OCI-LY7 (cell line): ENCODE measurements around the gene IFRD1. TPM values are rescaled to one million over a fixed set of nuclear protein-coding genes. Genes with fewer than 3 reads are reported as not detected.

Experiments
- BruUV-seq: library from RNA; stranded (reverse); fragments of 400-500 nt; replicated peaks from 2 replicates; lab custom pipeline; 2021; lab: Mats Ljungman, UMichigan
- CTCF ChIA-PET: fragments of 300-600 bp; sonication (Branson Sonifier 250); formaldehyde crosslinking; loops from one replicate; lab custom pipeline; 2022; ENCODE audit warnings: antibody characterized with exemption; ENCODE audit not compliant: unreplicated experiment; lab: Charles Lee
- POLR2A ChIA-PET: fragments of 300-600 bp; sonication (Branson Sonifier 250); formaldehyde crosslinking; loops from one replicate; lab custom pipeline; 2022; ENCODE audit warnings: antibody characterized with exemption; lab: Charles Lee
- DNase-seq: peaks from one replicate; pipeline ENCODE4 v3.0.0-alpha.2; 2015; ENCODE audit warnings: low spot score
- H2AFZ ChIP-seq: fragments of 200-600 bp; sonication (generic), shearing (Covaris generic); 2 replicates; pipeline ENCODE4 v1.6.1; 2014; ENCODE audit warnings: mild to moderate bottlenecking, antibody characterized with exemption, low read length, moderate library complexity
- H3K27ac ChIP-seq: fragments of 200-600 bp; sonication (generic); 2 replicates; pipeline ENCODE4 v1.5.1; 2014; ENCODE audit warnings: mixed run types, low read depth, mild to moderate bottlenecking, moderate library complexity, low read length, inconsistent platforms; ENCODE audit not compliant: poor library complexity, severe bottlenecking
- H3K36me3 ChIP-seq: fragments of 200-600 bp; sonication (generic); 2 replicates; pipeline ENCODE4 v1.6.1; 2014; ENCODE audit warnings: mild to moderate bottlenecking, antibody characterized with exemption, low read length, moderate library complexity, mixed read lengths; ENCODE audit not compliant: insufficient read depth
- H3K4me1 ChIP-seq: fragments of 200-600 bp; sonication (generic); 2 replicates; pipeline ENCODE4 v1.5.1; 2014; ENCODE audit warnings: mild to moderate bottlenecking, low read length; ENCODE audit not compliant: insufficient read depth, poor library complexity, severe bottlenecking
- H3K4me2 ChIP-seq: fragments of 200-600 bp; sonication (generic); 2 replicates; pipeline ENCODE4 v1.6.1; 2014; ENCODE audit warnings: mild to moderate bottlenecking, low read length
- H3K4me3 ChIP-seq: fragments of 200-600 bp; sonication (generic); 2 replicates; pipeline ENCODE4 v1.5.1; 2014; ENCODE audit warnings: mild to moderate bottlenecking, low read depth, low read length; ENCODE audit not compliant: poor library complexity, severe bottlenecking
- H3K79me2 ChIP-seq: fragments of 200-600 bp; sonication (generic); 2 replicates; pipeline ENCODE4 v1.6.1; 2016; ENCODE audit warnings: low read depth, mild to moderate bottlenecking, low read length, moderate library complexity, mixed read lengths; ENCODE audit not compliant: insufficient read depth
- H3K9me2 ChIP-seq: fragments of 200-600 bp; sonication (generic); 2 replicates; pipeline ENCODE4 v1.6.1; 2016; ENCODE audit warnings: mild to moderate bottlenecking, low read length, mixed read lengths; ENCODE audit not compliant: insufficient read depth
- H3K9me3 ChIP-seq: fragments of 200-600 bp; sonication (generic); 2 replicates; pipeline ENCODE4 v1.6.1; 2014; ENCODE audit warnings: mild to moderate bottlenecking, mixed run types, low read length, mixed read lengths
- H4K20me1 ChIP-seq: fragments of 200-600 bp; sonication (generic); 2 replicates; pipeline ENCODE4 v1.6.1; 2014; ENCODE audit warnings: mild to moderate bottlenecking, antibody characterized with exemption, low read length, moderate library complexity, mixed read lengths; ENCODE audit not compliant: insufficient read depth
- CTCF ChIP-seq: fragments of 200-600 bp; sonication (generic); conservative IDR thresholded peaks from 2 replicates; pipeline ENCODE4 v1.5.1; 2014; ENCODE audit warnings: mild to moderate bottlenecking, antibody characterized with exemption, low read length, moderate library complexity, mixed read lengths
- EZH2phosphoT487 ChIP-seq: fragments of 200-600 bp; sonication (generic); IDR thresholded peaks from 2 replicates; pipeline ENCODE4 v1.6.1; 2018; ENCODE audit warnings: low read depth, borderline replicate concordance, mild to moderate bottlenecking, mixed run types, antibody characterized with exemption, low read length, moderate library complexity, mixed read lengths
- intact Hi-C: fragments of 100-400 bp; cut with micrococcal nuclease; formaldehyde crosslinking; loops from one replicate; pipeline ENCODE4 v1.10.0; 2022; ENCODE audit not compliant: unreplicated experiment
- total RNA-seq, 2 experiments: library from RNA; depleted of rRNA in 1 of 2; stranded (reverse); fragments of >200 nt in 1 of 2; shearing (Covaris generic) in 1 of 2; gene quantifications; 2 replicates each; pipeline ENCODE4 v1.2.3, GENCODE V29; 2014 to 2022

Gene IFRD1
- total RNA-seq, 2 experiments from 2014 or later, result 49.1 to 65.6 TPM

- H3K4me3 ChIP-seq, result no peak overlapping the region
- H3K9me2 ChIP-seq, result no peaks in the 10 kb centered on the region
- peaks cover 18% of the 10 kb centered on the region; the same call in 1 of the 2 replicates for H4K20me1 ChIP-seq
- no peak overlapping the region for H3K4me2 ChIP-seq
- no peak for DNase-seq
- ChIA-PET CTCF (interaction anchor here (1.0 kb wide), 1 partner anchor 10 kb away, joined by 3 read pairs; no protein-coding TSS in a partner anchor), POLR2A (interaction anchor here (0.8 to 9.9 kb wide), 3 partner anchors 10 to 42 kb away, joined by 3 to 81 read pairs (median 3); partner anchors contain the start of gene IFRD1)
- peaks cover 11% of the 10 kb centered on the region; the same call in 1 of the 2 replicates for H3K79me2 ChIP-seq
- H3K9me3 ChIP-seq, result no peaks in the 10 kb centered on the region
- BruUV-seq, result no TSS peak
- H3K27ac ChIP-seq, result no peak overlapping the region
- intact Hi-C loops, result no loop called here
- H3K4me1 ChIP-seq, result no peaks in the 10 kb centered on the region
- H3K36me3 ChIP-seq, result peaks cover 96% of the 10 kb centered on the region
- no peak overlapping the region for H2AFZ ChIP-seq
- TF ChIP-seq CTCF (no peak), EZH2phosphoT487 (no peak)
Measured at GRCh38 chr7:112462236-112462635, 12.0 kb downstream of the IFRD1 start.

- no peak overlapping the region for H3K4me3 ChIP-seq
- BruUV-seq, result no TSS peak
- H3K4me1 ChIP-seq, result no peaks in the 10 kb centered on the region
- H3K27ac ChIP-seq, result no peak overlapping the region
- H2AFZ ChIP-seq, result no peak overlapping the region
- peaks cover 97% of the 10 kb centered on the region for H3K36me3 ChIP-seq
- TF ChIP-seq EZH2phosphoT487 (no peak), CTCF (no peak)
- H3K9me2 ChIP-seq, result no peaks in the 10 kb centered on the region
- no peak for DNase-seq
- peaks cover 8% of the 10 kb centered on the region for H4K20me1 ChIP-seq
- POLR2A ChIA-PET, result interaction anchor here (0.9 to 9.9 kb wide), 6 partner anchors 10 to 89 kb away, joined by 3 to 81 read pairs (median 6); partner anchors contain the start of gene IFRD1
- CTCF ChIA-PET, result no interaction called here
- H3K79me2 ChIP-seq, result 0 out of 2 replicates have a peak, but pooled peaks cover 5% of the 10 kb centered on the region
- H3K9me3 ChIP-seq, result no peaks in the 10 kb centered on the region
- H3K4me2 ChIP-seq, result no peak overlapping the region
- intact Hi-C loops, result no loop called here
Measured at GRCh38 chr7:112467867-112468266, 17.6 kb downstream of the IFRD1 start.

GRCh38 chr7:112470194-112470593, 19.9 kb downstream of the IFRD1 start:
- H4K20me1 ChIP-seq, result no peaks in the 10 kb centered on the region; the same call in 1 of the 2 replicates
- no peak overlapping the region for H3K27ac ChIP-seq
- H3K9me2 ChIP-seq, result no peaks in the 10 kb centered on the region
- no peaks in the 10 kb centered on the region for H3K4me1 ChIP-seq
- intact Hi-C loops, result loop anchor here (2.0 kb wide), 1 partner anchor 17 kb away; no protein-coding TSS in a partner anchor
- DNase-seq, result no peak
- CTCF ChIA-PET, result no interaction called here
- POLR2A ChIA-PET, result interaction anchor here (0.6 kb wide), 1 partner anchor 25 kb away, joined by 3 read pairs; no protein-coding TSS in a partner anchor
- H3K4me3 ChIP-seq, result no peak overlapping the region
- TF ChIP-seq CTCF (no peak), EZH2phosphoT487 (no peak)
- H2AFZ ChIP-seq, result no peak overlapping the region
- H3K4me2 ChIP-seq, result no peak overlapping the region
- BruUV-seq, result no TSS peak
- H3K79me2 ChIP-seq, result 0 out of 2 replicates have a peak, but pooled peaks cover 5% of the 10 kb centered on the region
- H3K9me3 ChIP-seq, result no peaks in the 10 kb centered on the region
- H3K36me3 ChIP-seq, result peaks cover 96% of the 10 kb centered on the region
